HepG2 (cell line): ENCODE results near the gene TPRA1. TPM values are rescaled to one million over a fixed set of nuclear protein-coding genes. Genes with fewer than 3 reads are reported as not detected.

Experiments
- ASH2L ChIP-seq: fragments of 300-600, 200-600 bp; sonication (generic); IDR thresholded peaks from 2 replicates; pipeline ENCODE4 v1.7.0; 2017; ENCODE audit warnings: low read depth, mild to moderate bottlenecking, moderate library complexity, mixed read lengths, low read length; ENCODE audit not compliant: insufficient read length
- CEBPG ChIP-seq: IDR thresholded peaks from 2 replicates; pipeline ENCODE4 v1.6.1; 2016
- CENPT ChIP-seq: sonication (generic); formaldehyde crosslinking; IDR thresholded peaks from 2 replicates; pipeline ENCODE4 v1.8.0; 2022; ENCODE audit warnings: low read depth, mild to moderate bottlenecking, moderate library complexity, missing genetic modification reagents
- FOXA3 ChIP-seq: IDR thresholded peaks from 2 replicates; pipeline ENCODE4 v1.6.1; 2016; ENCODE audit warnings: missing genetic modification reagents, missing compliant biosample characterization
- HOXA3 ChIP-seq: sonication (generic); formaldehyde crosslinking; IDR thresholded peaks from 2 replicates; pipeline ENCODE4 v1.5.0; 2020; ENCODE audit warnings: missing genetic modification reagents
- HOXD1 ChIP-seq: sonication (generic); formaldehyde crosslinking; IDR thresholded peaks from 2 replicates; pipeline ENCODE4 v1.5.0; 2020; ENCODE audit warnings: missing genetic modification reagents
- NFIB ChIP-seq: sonication (generic); formaldehyde crosslinking; IDR thresholded peaks from 2 replicates; pipeline ENCODE4 v1.9.0; 2021; ENCODE audit warnings: missing genetic modification reagents, mild to moderate bottlenecking, borderline replicate concordance
- NFKBIZ ChIP-seq: IDR thresholded peaks from 2 replicates; pipeline ENCODE4 v1.6.1; 2018; ENCODE audit warnings: missing genetic modification reagents, missing compliant biosample characterization
- NR2C2 ChIP-seq: sonication (generic); formaldehyde crosslinking; IDR thresholded peaks from 2 replicates; pipeline ENCODE4 v1.4.0; 2020; ENCODE audit warnings: missing genetic modification reagents, mild to moderate bottlenecking, moderate library complexity, borderline replicate concordance
- SMAD9 ChIP-seq: sonication (generic); formaldehyde crosslinking; IDR thresholded peaks from 2 replicates; pipeline ENCODE4 v1.5.1; 2020; ENCODE audit warnings: mild to moderate bottlenecking, missing genetic modification reagents
- SNRNP70 ChIP-seq: fragments of 200-400 bp; formaldehyde crosslinking; IDR thresholded peaks from 2 replicates; pipeline ENCODE4 v1.6.1; 2017; ENCODE audit warnings: mild to moderate bottlenecking, low read depth, low read length, moderate library complexity
- SOX13 ChIP-seq, 3 experiments: fragments of 450-650 bp in 1 of 3; sonication (generic) in 1 of 3; formaldehyde crosslinking in 1 of 3; IDR thresholded peaks in 2 of 3; conservative IDR thresholded peaks in 1 of 3; 2 replicates each; pipeline versions ENCODE4 v1.5.0 to v1.6.1; 2016 to 2020; ENCODE audit warnings: antibody characterized with exemption in 1 of 3, mild to moderate bottlenecking in 1 of 3, missing compliant biosample characterization in 1 of 3, missing genetic modification reagents in 1 of 3, moderate library complexity in 1 of 3
- SP140L ChIP-seq: sonication (generic); formaldehyde crosslinking; IDR thresholded peaks from 2 replicates; pipeline ENCODE4 v1.4.0; 2020; ENCODE audit warnings: missing genetic modification reagents, borderline replicate concordance
- TMF1 ChIP-seq: sonication (generic); formaldehyde crosslinking; IDR thresholded peaks from 2 replicates; pipeline ENCODE4 v1.8.1; 2022; ENCODE audit warnings: low read depth, missing genetic modification reagents
- ZFP1 ChIP-seq: IDR thresholded peaks from 2 replicates; pipeline ENCODE4 v1.6.1; 2016
- ZFP62 ChIP-seq: sonication (generic); formaldehyde crosslinking; IDR thresholded peaks from 2 replicates; pipeline ENCODE4 v1.4.0; 2020; ENCODE audit warnings: missing genetic modification reagents
- ZNF12 ChIP-seq: sonication (generic); formaldehyde crosslinking; IDR thresholded peaks from 2 replicates; pipeline ENCODE4 v1.5.0; 2020; ENCODE audit warnings: missing genetic modification reagents
- ZNF225 ChIP-seq: sonication (generic); formaldehyde crosslinking; IDR thresholded peaks from 2 replicates; pipeline ENCODE4 v1.4.0; 2020; ENCODE audit warnings: mild to moderate bottlenecking, missing genetic modification reagents
- ZNF569 ChIP-seq: sonication (generic); formaldehyde crosslinking; IDR thresholded peaks from 2 replicates; pipeline ENCODE4 v1.5.0; 2020; ENCODE audit warnings: mild to moderate bottlenecking, missing genetic modification reagents, moderate library complexity, borderline replicate concordance
- ZNF672 ChIP-seq: sonication (generic); formaldehyde crosslinking; IDR thresholded peaks from 2 replicates; pipeline ENCODE4 v1.8.1; 2022; ENCODE audit warnings: missing genetic modification reagents
- ZNF776 ChIP-seq: sonication (generic); formaldehyde crosslinking; IDR thresholded peaks from 2 replicates; pipeline ENCODE4 v1.4.0; 2020; ENCODE audit warnings: mild to moderate bottlenecking, missing genetic modification reagents
- ZNF792 ChIP-seq: IDR thresholded peaks from 2 replicates; pipeline ENCODE4 v1.6.1; 2016
- polyA plus RNA-seq, 8 experiments: library from polyadenylated mRNA; depleted of rRNA in 3 of 8; stranded (reverse) in 7 of 8; unstranded in 1 of 8; fragments of >200 nt; fragmentation: Illumina TruSeq in 4 of 8; extraction: Trizol in 4 of 8; gene quantifications; 2 replicates each; pipeline versions ENCODE4 v1.2.1 to v1.2.3, GENCODE V29; 2011 to 2016; ENCODE audit warnings: low read depth in 4 of 8, missing spikeins in 1 of 8, mixed read lengths in 1 of 8; ENCODE audit not compliant: insufficient read depth in 1 of 8
- total RNA-seq, 5 experiments: library from RNA; depleted of rRNA; stranded (reverse); fragments of >200 nt; fragmentation: Illumina TruSeq; extraction: Trizol; gene quantifications; 2 replicates each; pipeline ENCODE4 v1.2.3, GENCODE V29; 2016; ENCODE audit warnings: low read depth in 1 of 5
- TF ChIP-seq, protein P1 (sequence below): sonication (generic); formaldehyde crosslinking; IDR thresholded peaks from 2 replicates; pipeline ENCODE4 v1.4.0; 2020; ENCODE audit warnings: missing genetic modification reagents
- TF ChIP-seq, protein P2 (sequence below): sonication (generic); formaldehyde crosslinking; IDR thresholded peaks from 2 replicates; pipeline ENCODE4 v1.4.0; 2020; ENCODE audit warnings: low read depth, mild to moderate bottlenecking, missing genetic modification reagents
- TF ChIP-seq, protein P3 (sequence below): IDR thresholded peaks from 2 replicates; pipeline ENCODE4 v1.6.1; 2016; ENCODE audit warnings: missing genetic modification reagents, missing compliant biosample characterization
- TF ChIP-seq, protein P4 (sequence below): sonication (generic); formaldehyde crosslinking; conservative IDR thresholded peaks from 2 replicates; pipeline ENCODE4 v1.8.0; 2022; ENCODE audit warnings: mild to moderate bottlenecking, moderate library complexity, missing genetic modification reagents

The TPRA1 gene
- total and polyA plus RNA-seq, 2 of the 13 experiments (the other 11 are each of a cell fraction or from before 2014, with no cell fraction given) = 25.4 to 25.8 TPM

DNA sequence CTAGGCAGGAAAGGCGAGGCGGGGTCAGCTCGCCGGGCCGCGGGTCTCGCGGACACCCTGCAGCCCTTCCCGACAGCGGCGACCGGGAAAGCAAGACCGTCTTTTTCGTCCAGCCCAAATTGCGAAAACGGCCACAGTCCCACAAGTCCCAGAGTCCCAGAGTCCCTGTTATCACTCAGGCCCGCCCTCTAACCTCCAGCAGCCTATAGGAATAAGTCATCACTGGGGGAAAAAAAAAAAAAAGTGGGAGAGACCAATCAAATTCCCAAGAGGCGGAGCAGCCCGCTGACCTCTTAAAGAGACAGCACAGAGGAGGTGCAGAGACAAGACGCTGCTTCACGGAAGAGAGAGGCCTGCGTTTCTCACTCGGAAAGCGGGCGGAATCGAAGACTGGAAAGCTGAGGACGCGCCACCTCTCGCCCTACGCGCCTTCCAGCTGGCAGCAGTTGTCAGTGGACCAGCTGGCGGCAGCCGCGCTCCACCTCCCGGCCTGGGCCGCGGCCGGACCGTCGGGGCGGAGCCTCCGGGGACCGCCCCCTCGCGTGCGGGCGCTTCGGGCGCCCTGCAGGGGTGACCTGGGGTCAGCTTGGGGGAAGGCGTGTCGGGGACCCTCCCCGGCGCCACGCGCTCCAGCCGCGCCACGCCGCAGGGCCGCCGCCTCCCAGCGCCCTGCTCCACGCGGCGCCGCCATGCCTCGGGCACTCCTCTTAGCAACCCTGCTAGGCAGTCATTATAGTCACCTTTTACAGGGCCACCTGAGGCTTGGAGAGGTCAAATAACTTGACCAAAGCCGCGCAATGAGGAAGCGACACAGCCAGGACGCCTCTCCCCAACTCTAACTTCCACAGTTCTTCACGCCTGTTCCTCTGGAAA is at the start of gene TPRA1 (continued):
- TF ChIP-seq, protein P1, sequence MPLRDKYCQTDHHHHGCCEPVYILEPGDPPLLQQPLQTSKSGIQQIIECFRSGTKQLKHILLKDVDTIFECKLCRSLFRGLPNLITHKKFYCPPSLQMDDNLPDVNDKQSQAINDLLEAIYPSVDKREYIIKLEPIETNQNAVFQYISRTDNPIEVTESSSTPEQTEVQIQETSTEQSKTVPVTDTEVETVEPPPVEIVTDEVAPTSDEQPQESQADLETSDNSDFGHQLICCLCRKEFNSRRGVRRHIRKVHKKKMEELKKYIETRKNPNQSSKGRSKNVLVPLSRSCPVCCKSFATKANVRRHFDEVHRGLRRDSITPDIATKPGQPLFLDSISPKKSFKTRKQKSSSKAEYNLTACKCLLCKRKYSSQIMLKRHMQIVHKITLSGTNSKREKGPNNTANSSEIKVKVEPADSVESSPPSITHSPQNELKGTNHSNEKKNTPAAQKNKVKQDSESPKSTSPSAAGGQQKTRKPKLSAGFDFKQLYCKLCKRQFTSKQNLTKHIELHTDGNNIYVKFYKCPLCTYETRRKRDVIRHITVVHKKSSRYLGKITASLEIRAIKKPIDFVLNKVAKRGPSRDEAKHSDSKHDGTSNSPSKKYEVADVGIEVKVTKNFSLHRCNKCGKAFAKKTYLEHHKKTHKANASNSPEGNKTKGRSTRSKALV (CRISPR knock-in tag) = no peak
- TF ChIP-seq CENPT (CRISPR knock-in tag) = no peak
- TF ChIP-seq ZNF776 (CRISPR knock-in tag) = no peak
- no peak for TF ChIP-seq HOXD1 (CRISPR knock-in tag)
- TF ChIP-seq, protein P2, sequence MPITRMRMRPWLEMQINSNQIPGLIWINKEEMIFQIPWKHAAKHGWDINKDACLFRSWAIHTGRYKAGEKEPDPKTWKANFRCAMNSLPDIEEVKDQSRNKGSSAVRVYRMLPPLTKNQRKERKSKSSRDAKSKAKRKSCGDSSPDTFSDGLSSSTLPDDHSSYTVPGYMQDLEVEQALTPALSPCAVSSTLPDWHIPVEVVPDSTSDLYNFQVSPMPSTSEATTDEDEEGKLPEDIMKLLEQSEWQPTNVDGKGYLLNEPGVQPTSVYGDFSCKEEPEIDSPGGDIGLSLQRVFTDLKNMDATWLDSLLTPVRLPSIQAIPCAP (CRISPR knock-in tag) = no peak
- TF ChIP-seq NFKBIZ (CRISPR knock-in tag) = no peak
- TF ChIP-seq SP140L = no peak
- TF ChIP-seq, protein P3, sequence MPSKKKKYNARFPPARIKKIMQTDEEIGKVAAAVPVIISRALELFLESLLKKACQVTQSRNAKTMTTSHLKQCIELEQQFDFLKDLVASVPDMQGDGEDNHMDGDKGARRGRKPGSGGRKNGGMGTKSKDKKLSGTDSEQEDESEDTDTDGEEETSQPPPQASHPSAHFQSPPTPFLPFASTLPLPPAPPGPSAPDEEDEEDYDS (CRISPR knock-in tag) = peak; percentile 84
- no peak for TF ChIP-seq ZNF672 (CRISPR knock-in tag)
- no peak for TF ChIP-seq SMAD9 (CRISPR knock-in tag)
- TF ChIP-seq ZFP62 (CRISPR knock-in tag) = no peak
- peak; percentile 74 for TF ChIP-seq HOXA3 (CRISPR knock-in tag)
- peak; percentile 48 for TF ChIP-seq CEBPG (CRISPR knock-in tag)
- no peak; the same call in 1 of the 2 replicates for TF ChIP-seq FOXA3 (CRISPR knock-in tag)
- TF ChIP-seq ZFP1 = no peak
- no peak for TF ChIP-seq NFIB (CRISPR knock-in tag)
- no peak for TF ChIP-seq ZNF569
- no peak for TF ChIP-seq TMF1 (CRISPR knock-in tag)
- TF ChIP-seq, protein P4, sequence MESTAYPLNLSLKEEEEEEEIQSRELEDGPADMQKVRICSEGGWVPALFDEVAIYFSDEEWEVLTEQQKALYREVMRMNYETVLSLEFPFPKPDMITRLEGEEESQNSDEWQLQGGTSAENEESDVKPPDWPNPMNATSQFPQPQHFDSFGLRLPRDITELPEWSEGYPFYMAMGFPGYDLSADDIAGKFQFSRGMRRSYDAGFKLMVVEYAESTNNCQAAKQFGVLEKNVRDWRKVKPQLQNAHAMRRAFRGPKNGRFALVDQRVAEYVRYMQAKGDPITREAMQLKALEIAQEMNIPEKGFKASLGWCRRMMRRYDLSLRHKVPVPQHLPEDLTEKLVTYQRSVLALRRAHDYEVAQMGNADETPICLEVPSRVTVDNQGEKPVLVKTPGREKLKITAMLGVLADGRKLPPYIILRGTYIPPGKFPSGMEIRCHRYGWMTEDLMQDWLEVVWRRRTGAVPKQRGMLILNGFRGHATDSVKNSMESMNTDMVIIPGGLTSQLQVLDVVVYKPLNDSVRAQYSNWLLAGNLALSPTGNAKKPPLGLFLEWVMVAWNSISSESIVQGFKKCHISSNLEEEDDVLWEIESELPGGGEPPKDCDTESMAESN (CRISPR knock-in tag) = peak; percentile 29; the same call in 1 of the 2 replicates
- peak; percentile 78 for TF ChIP-seq NR2C2 (CRISPR knock-in tag)
- TF ChIP-seq ZNF225 (CRISPR knock-in tag) = no peak
- TF ChIP-seq SOX13 (IDR thresholded peaks at IDR 0.05) = no peak
- 0 out of 4 replicates have a peak, but pooled peaks of 1 of the 2 experiments have one; percentile 3 for TF ChIP-seq SOX13 (CRISPR knock-in tag; conservative IDR thresholded peaks at IDR 0.05 in 1 of 2, IDR thresholded peaks at IDR 0.05 in 1 of 2)
- TF ChIP-seq ZNF12 (CRISPR knock-in tag) = no peak
- 0 out of 2 replicates have a peak, but pooled peaks have one; percentile 33 for TF ChIP-seq ZNF792 (CRISPR knock-in tag)
- peak; percentile 64 for TF ChIP-seq ASH2L
- no peak for TF ChIP-seq SNRNP70
